H1 (cell line): Measurements from ENCODE around the gene GP5. TPM values are rescaled to one million over a fixed set of nuclear protein-coding genes. Genes with fewer than 3 reads are reported as not detected.

Source experiments
- CTCF ChIA-PET: fragments of 300-600 bp; sonication (Branson Sonifier 250); formaldehyde crosslinking; loops from one replicate; lab custom pipeline; 2021; ENCODE audit not compliant: partially characterized antibody; lab: Charles Lee
- POLR2A ChIA-PET: fragments of 300-600 bp; sonication (Branson Sonifier 250); formaldehyde crosslinking; loops from one replicate; lab custom pipeline; 2021; ENCODE audit warnings: inconsistent platforms; ENCODE audit not compliant: partially characterized antibody; lab: Charles Lee
- DNase-seq, 2 experiments: peaks; one replicate each; pipeline versions ENCODE4 v3.0.0 to v3.0.0-alpha.2; 2010 to 2022; ENCODE audit warnings: low spot score in 2 of 2, low read depth in 1 of 2, mixed read lengths in 1 of 2
- FAIRE-seq: peaks from 2 replicates; lab custom pipeline; 2011; peaks lifted over from hg19 to GRCh38; lab: Jason Lieb, UNC
- H2AFZ ChIP-seq: 2 replicates; pipeline ENCODE4 v1.8.1; 2012; ENCODE audit warnings: low read length, inconsistent platforms
- H2AK5ac ChIP-seq: 2 replicates; pipeline ENCODE4 v1.6.1; 2013; ENCODE audit warnings: low read depth, low read length
- H2BK120ac ChIP-seq: replicated peaks from 2 replicates; pipeline ENCODE3; 2013; ENCODE audit warnings: low read depth, low read length, inconsistent platforms
- H2BK12ac ChIP-seq: 2 replicates; pipeline ENCODE4 v1.6.1; 2013; ENCODE audit warnings: low read depth, low read length
- H2BK15ac ChIP-seq: 2 replicates; pipeline ENCODE4 v1.6.1; 2013; ENCODE audit warnings: low read length
- H2BK20ac ChIP-seq: 2 replicates; pipeline ENCODE4 v1.6.1; 2013; ENCODE audit warnings: low read length
- H2BK5ac ChIP-seq: 2 replicates; pipeline ENCODE4 v1.6.1; 2013; ENCODE audit warnings: low read depth, low read length
- H3K14ac ChIP-seq: 2 replicates; pipeline ENCODE4 v1.6.1; 2013; ENCODE audit warnings: inconsistent platforms; ENCODE audit not compliant: insufficient read length
- H3K18ac ChIP-seq: 2 replicates; pipeline ENCODE4 v1.6.1; 2013; ENCODE audit warnings: low read length; ENCODE audit errors: extremely low read depth
- H3K23ac ChIP-seq: 2 replicates; pipeline ENCODE4 v1.6.1; 2013; ENCODE audit warnings: inconsistent platforms; ENCODE audit not compliant: insufficient read length
- H3K23me2 ChIP-seq: 2 replicates; pipeline ENCODE4 v1.6.1; 2013; ENCODE audit warnings: low read depth, low read length
- H3K27ac ChIP-seq: 2 replicates; pipeline ENCODE4 v1.6.1; 2011; ENCODE audit warnings: low read depth, low read length, inconsistent platforms
- H3K27me3 ChIP-seq, 4 experiments: replicated peaks in 1 of 4; 1 replicate in 1 of 4; 2 replicates in 3 of 4; pipeline versions ENCODE4 v1.6.1 to v1.8.1; 2011 to 2013; ENCODE audit warnings: low read length in 3 of 4, mild to moderate bottlenecking in 3 of 4, inconsistent platforms in 2 of 4, mixed read lengths in 2 of 4, moderate library complexity in 1 of 4; ENCODE audit not compliant: control insufficient read depth in 3 of 4, insufficient read depth in 3 of 4; ENCODE audit errors: extremely low read depth in 1 of 4
- H3K36me3 ChIP-seq, 4 experiments: 2 replicates each; pipeline versions ENCODE4 v1.6.1 to v1.8.1; 2011 to 2013; ENCODE audit warnings: mild to moderate bottlenecking in 4 of 4, low read length in 3 of 4, moderate library complexity in 2 of 4, control low read depth in 1 of 4, inconsistent platforms in 1 of 4; ENCODE audit not compliant: insufficient read depth in 4 of 4, control insufficient read depth in 2 of 4
- H3K4ac ChIP-seq: replicated peaks from 2 replicates; pipeline ENCODE3; 2013; ENCODE audit warnings: low read length, low read depth, mixed read lengths, inconsistent platforms; ENCODE audit not compliant: insufficient read length
- H3K4me1 ChIP-seq, 4 experiments: replicated peaks in 1 of 4; 1 replicate in 1 of 4; 2 replicates in 3 of 4; pipeline versions ENCODE4 v1.6.1 to v1.8.1; 2011 to 2013; ENCODE audit warnings: low read length in 3 of 4, inconsistent platforms in 2 of 4, mixed read lengths in 1 of 4; ENCODE audit not compliant: insufficient read depth in 4 of 4, control insufficient read depth in 3 of 4
- H3K4me2 ChIP-seq, 2 experiments: 2 replicates each; pipeline versions ENCODE4 v1.6.1 to v1.8.1; 2011 to 2013; ENCODE audit warnings: low read depth in 2 of 2, low read length in 2 of 2, control low read depth in 1 of 2, inconsistent platforms in 1 of 2, mild to moderate bottlenecking in 1 of 2; ENCODE audit not compliant: insufficient read depth in 1 of 2
- H3K4me3 ChIP-seq, 4 experiments: fragments of 200-600, 300-600 bp in 1 of 4; sonication (generic), shearing (Covaris generic), sonication (Bioruptor Twin) in 1 of 4; 2 replicates each; pipeline versions ENCODE4 v1.5.1 to v1.8.1; 2011 to 2016; ENCODE audit warnings: low read length in 4 of 4, low read depth in 3 of 4, control low read depth in 2 of 4, inconsistent platforms in 2 of 4, mild to moderate bottlenecking in 2 of 4, mixed read lengths in 1 of 4, moderate library complexity in 1 of 4; ENCODE audit not compliant: insufficient read depth in 2 of 4; ENCODE audit errors: extremely low read depth in 1 of 4
- H3K56ac ChIP-seq: replicated peaks from 2 replicates; pipeline ENCODE3; 2013; ENCODE audit warnings: low read depth, mild to moderate bottlenecking, mixed read lengths, low read length, inconsistent platforms; ENCODE audit not compliant: insufficient read length
- H3K79me1 ChIP-seq: 2 replicates; pipeline ENCODE4 v1.6.1; 2013; ENCODE audit warnings: low read depth, low read length, control low read depth
- H3K79me2 ChIP-seq, 2 experiments: 2 replicates each; pipeline versions ENCODE4 v1.6.1 to v1.8.1; 2012 to 2013; ENCODE audit warnings: low read length in 2 of 2, mild to moderate bottlenecking in 2 of 2, inconsistent platforms in 1 of 2; ENCODE audit not compliant: insufficient read depth in 2 of 2, control insufficient read depth in 1 of 2
- H3K9ac ChIP-seq, 4 experiments: replicated peaks in 1 of 4; 1 replicate in 1 of 4; 2 replicates in 3 of 4; pipeline versions ENCODE4 v1.6.1 to v1.8.1; 2011 to 2013; ENCODE audit warnings: low read depth in 3 of 4, low read length in 3 of 4, control low read depth in 2 of 4, mild to moderate bottlenecking in 2 of 4, moderate library complexity in 2 of 4, inconsistent platforms in 1 of 4; ENCODE audit errors: extremely low read depth in 1 of 4
- H3K9me3 ChIP-seq, 2 experiments: 2 replicates each; pipeline versions ENCODE4 v1.6.1 to v1.8.1; 2012 to 2013; ENCODE audit warnings: mild to moderate bottlenecking in 2 of 2, moderate library complexity in 2 of 2, control low read depth in 1 of 2, inconsistent platforms in 1 of 2, low read depth in 1 of 2, low read length in 1 of 2, mixed read lengths in 1 of 2; ENCODE audit not compliant: insufficient read depth in 2 of 2
- H4K20me1 ChIP-seq, 2 experiments: replicated peaks in 1 of 2; 2 replicates each; pipeline versions ENCODE3 to v1.8.1; 2011 to 2013; ENCODE audit warnings: inconsistent platforms in 2 of 2, low read length in 2 of 2, mild to moderate bottlenecking in 1 of 2; ENCODE audit not compliant: insufficient read depth in 2 of 2, control insufficient read depth in 1 of 2
- H4K5ac ChIP-seq: 2 replicates; pipeline ENCODE4 v1.6.1; 2013; ENCODE audit warnings: low read length, low read depth, mixed read lengths, inconsistent platforms; ENCODE audit not compliant: insufficient read length
- H4K8ac ChIP-seq: 2 replicates; pipeline ENCODE4 v1.8.0; 2013; ENCODE audit warnings: mild to moderate bottlenecking, moderate library complexity, low read length, inconsistent platforms; ENCODE audit not compliant: insufficient read depth; ENCODE audit errors: extremely low read depth
- H4K91ac ChIP-seq: replicated peaks from 2 replicates; pipeline ENCODE3; 2013; ENCODE audit warnings: low read length, mixed read lengths, inconsistent platforms; ENCODE audit not compliant: insufficient read length
- CBX5 ChIP-seq: fragments of 300-800, 300-1000 bp; sonication (generic); IDR thresholded peaks from 2 replicates; pipeline ENCODE4 v1.7.1; 2016; ENCODE audit warnings: antibody characterized with exemption, low read length, low read depth
- GABPA ChIP-seq: IDR thresholded peaks from 2 replicates; pipeline ENCODE4 v1.6.1; 2011; ENCODE audit warnings: mild to moderate bottlenecking, low read length, moderate library complexity, borderline replicate concordance; ENCODE audit not compliant: insufficient read depth
- GTF2F1 ChIP-seq: IDR thresholded peaks from 2 replicates; pipeline ENCODE4 v1.6.1; 2012; ENCODE audit warnings: low read depth, low read length, improper control_type of control experiment, borderline replicate concordance
- MAFK ChIP-seq: IDR thresholded peaks from 2 replicates; pipeline ENCODE4 v1.6.1; 2012; ENCODE audit warnings: low read depth, mild to moderate bottlenecking, improper control_type of control experiment, low read length
- MAX ChIP-seq: IDR thresholded peaks from 2 replicates; pipeline ENCODE4 v1.6.1; 2012; ENCODE audit warnings: inconsistent platforms
- RXRA ChIP-seq: IDR thresholded peaks from 2 replicates; pipeline ENCODE4 v1.6.1; 2011; ENCODE audit warnings: low read depth, mild to moderate bottlenecking, low read length, moderate library complexity; ENCODE audit not compliant: insufficient read depth
- TBP ChIP-seq: IDR thresholded peaks from 2 replicates; pipeline ENCODE4 v1.6.1; 2011; ENCODE audit warnings: low read depth, low read length, improper control_type of control experiment
- TEAD4 ChIP-seq: IDR thresholded peaks from 2 replicates; pipeline ENCODE4 v1.6.1; 2012; ENCODE audit warnings: low read depth, low read length, inconsistent platforms, mixed read lengths
- WGBS, 2 experiments: shearing (Covaris generic) in 1 of 2; methylation state at CpG; one replicate each; pipeline versions ENCODE4 v1.1.6 to v1.1.7; 2013 to 2015; ENCODE audit warnings: low lambda C conversion rate in 2 of 2, mixed read lengths in 2 of 2, inconsistent platforms in 1 of 2, low coverage in 1 of 2, missing lambda C conversion rate in 1 of 2; ENCODE audit not compliant: insufficient replicate concordance in 2 of 2, insufficient coverage in 1 of 2, insufficient read length in 1 of 2; ENCODE audit errors: extremely low coverage in 1 of 2, missing lambda C conversion rate in 1 of 2; 5-methylcytosine and 5-hydroxymethylcytosine counted together
- polyA plus RNA-seq, 7 experiments: library from polyadenylated mRNA; depleted of rRNA in 3 of 7; stranded (reverse) in 5 of 7; unstranded in 2 of 7; fragments of >200 nt in 5 of 7; fragments of 200-250 nt in 2 of 7; gene quantifications; 1 replicate in 5 of 7; 2 replicates in 1 of 7; 4 replicates in 1 of 7; pipeline versions ENCODE4 v1.2.1 to v1.2.3, GENCODE V29; 2011 to 2013; ENCODE audit warnings: missing spikeins in 2 of 7, mixed read lengths in 2 of 7
- total RNA-seq: library from RNA; stranded (reverse); fragmentation: NEBNext Ultra II Directional; extraction: Animal tissue kit (Norgen Biotek cat#: 25700); gene quantifications from 2 replicates; pipeline ENCODE4 v1.2.1, GENCODE V29; 2021

GP5 gene
- total and polyA plus RNA-seq, 2 of the 8 experiments (the other 6 are each of a cell fraction or from before 2014, with no cell fraction given) = 0.13 to 0.14 TPM

DNA sequence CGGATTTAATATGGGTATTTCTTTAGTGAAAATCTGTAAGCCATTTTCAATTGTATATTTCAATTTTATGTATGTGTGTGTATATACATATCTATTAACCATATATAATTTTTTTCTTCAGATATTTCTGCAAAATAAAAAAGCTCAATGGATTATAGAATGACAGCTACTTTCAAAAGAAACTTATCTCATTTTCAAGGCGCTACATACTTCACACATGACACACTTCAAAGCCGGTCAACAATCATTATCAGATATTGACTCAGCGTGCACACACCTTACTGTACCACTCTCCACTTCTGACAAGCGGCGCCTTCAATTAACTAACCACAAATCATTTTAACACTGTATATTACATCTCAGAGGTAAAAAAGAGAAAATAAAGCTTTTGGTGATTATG, 48.1 kb upstream of the GP5 start:
- no peak overlapping the region for H3K56ac ChIP-seq
- H4K8ac ChIP-seq = no peak overlapping the region
- no peak for TF ChIP-seq GABPA
- no peak for TF ChIP-seq RXRA
- TF ChIP-seq GTF2F1 = no peak
- no peak for TF ChIP-seq TEAD4
- no peak for TF ChIP-seq TBP
- no peak for TF ChIP-seq MAX
- TF ChIP-seq CBX5 = no peak
- no peak for TF ChIP-seq MAFK
- TF ChIP-seq, all 59 proteins: peak for 0
- Histone ChIP-seq H3K79me1 (no peaks in the 10 kb centered on the region), H3K27me3 (peaks cover 0 to 2% (median 0%) of the 10 kb centered on the region in 4 experiments; a peak in 1 of 7 replicates), H4K91ac (no peak overlapping the region), H3K4me3 (no peak overlapping the region), H3K27ac (no peak overlapping the region), H2BK15ac (no peak overlapping the region), H3K14ac (no peak overlapping the region), H2BK5ac (no peak overlapping the region), H2BK120ac (no peak overlapping the region), H3K4ac (no peak overlapping the region), H3K9ac (no peak overlapping the region), H4K20me1 (no peaks in the 10 kb centered on the region), H2AFZ (no peak overlapping the region), H2BK12ac (no peak overlapping the region), H3K4me2 (no peak overlapping the region), H3K23me2 (no peaks in the 10 kb centered on the region), H3K18ac (no peak overlapping the region), H3K36me3 (peaks cover 2 to 65% (median 33%) of the 10 kb centered on the region in 4 experiments), H2AK5ac (no peak overlapping the region), H3K4me1 (no peaks in the 10 kb centered on the region), H2BK20ac (no peak overlapping the region), H4K5ac (no peak overlapping the region), H3K9me3 (no peaks in the 10 kb centered on the region), H3K23ac (no peak overlapping the region), H3K79me2 (no peaks in the 10 kb centered on the region)
- FAIRE-seq = no peak
- WGBS, 2 experiments = 96% methylated on average over 6 of the region's 6 CpGs; no CpG with 5 or more reads in 1 of the 2 experiments
- POLR2A ChIA-PET = no interaction called here
- no peak for DNase-seq
- CTCF ChIA-PET = interaction anchor here (0.7 to 2.0 kb wide), 7 partner anchors 10 to 147 kb away, joined by 3 to 8 read pairs (median 5); no protein-coding TSS in a partner anchor
